DOHH2 (cell line): ENCODE results near the gene UNC5C.

Experiments
- H3F3A ChIP-seq: fragments of 200-600 bp; sonication (generic), shearing (Covaris generic); 2 replicates; pipeline ENCODE4 v1.6.0; 2016; ENCODE audit warnings: antibody characterized with exemption, mild to moderate bottlenecking; ENCODE audit not compliant: control insufficient read depth, insufficient read depth
- H3K27ac ChIP-seq: fragments of 200-600 bp; sonication (generic); 2 replicates; pipeline ENCODE4 v1.5.1; 2014; ENCODE audit warnings: low read depth, mild to moderate bottlenecking, low read length, moderate library complexity
- H3K27me3 ChIP-seq: fragments of 200-600 bp; sonication (generic); 2 replicates; pipeline ENCODE4 v1.6.1; 2014; ENCODE audit warnings: mild to moderate bottlenecking, low read length, mixed read lengths; ENCODE audit not compliant: control insufficient read depth
- H3K36me3 ChIP-seq: fragments of 200-600 bp; sonication (generic); 2 replicates; pipeline ENCODE4 v1.6.1; 2014; ENCODE audit warnings: mild to moderate bottlenecking, low read length, moderate library complexity, mixed read lengths; ENCODE audit not compliant: control insufficient read depth
- H3K4me1 ChIP-seq: fragments of 200-600 bp; sonication (generic); 2 replicates; pipeline ENCODE4 v1.6.1; 2014; ENCODE audit warnings: mild to moderate bottlenecking, low read length, mixed read lengths; ENCODE audit not compliant: control insufficient read depth
- H3K4me2 ChIP-seq: fragments of 200-600 bp; sonication (generic); 2 replicates; pipeline ENCODE4 v1.6.0; 2014; ENCODE audit warnings: mild to moderate bottlenecking, low read length, moderate library complexity
- H3K4me3 ChIP-seq: fragments of 200-600 bp; sonication (generic); 2 replicates; pipeline ENCODE4 v1.5.1; 2014; ENCODE audit warnings: mild to moderate bottlenecking, low read length, mixed read lengths
- H3K79me2 ChIP-seq: fragments of 200-600 bp; sonication (generic); 2 replicates; pipeline ENCODE4 v1.6.1; 2014; ENCODE audit warnings: mild to moderate bottlenecking, low read length, mixed read lengths; ENCODE audit not compliant: control insufficient read depth
- H3K9me2 ChIP-seq: fragments of 200-600 bp; sonication (generic); replicated peaks from 2 replicates; pipeline ENCODE4 v1.6.1; 2014; ENCODE audit warnings: mild to moderate bottlenecking, low read length, mixed read lengths; ENCODE audit not compliant: control insufficient read depth
- H3K9me3 ChIP-seq: fragments of 200-600 bp; sonication (generic); 2 replicates; pipeline ENCODE4 v1.6.1; 2014; ENCODE audit warnings: antibody characterized with exemption, low read length, mixed read lengths; ENCODE audit not compliant: control insufficient read depth, insufficient read depth
- H4K20me1 ChIP-seq: fragments of 200-600 bp; sonication (generic); 2 replicates; pipeline ENCODE4 v1.6.0; 2014; ENCODE audit warnings: low read depth, mild to moderate bottlenecking, antibody characterized with exemption, low read length, moderate library complexity; ENCODE audit not compliant: control insufficient read depth, insufficient read depth
- EZH2phosphoT487 ChIP-seq: fragments of 200-600 bp; sonication (generic); IDR thresholded peaks from 2 replicates; pipeline ENCODE4 v1.6.1; 2017; ENCODE audit warnings: borderline replicate concordance, mild to moderate bottlenecking, antibody characterized with exemption, low read length, moderate library complexity, mixed read lengths
- TF ChIP-seq, protein P1 (sequence below): fragments of 200-600 bp; sonication (generic); IDR thresholded peaks from one replicate; pipeline ENCODE4 v1.5.1; 2014; ENCODE audit warnings: antibody characterized with exemption, mild to moderate bottlenecking, low read depth, low read length; ENCODE audit not compliant: poor library complexity, severe bottlenecking

The UNC5C gene

DNA sequence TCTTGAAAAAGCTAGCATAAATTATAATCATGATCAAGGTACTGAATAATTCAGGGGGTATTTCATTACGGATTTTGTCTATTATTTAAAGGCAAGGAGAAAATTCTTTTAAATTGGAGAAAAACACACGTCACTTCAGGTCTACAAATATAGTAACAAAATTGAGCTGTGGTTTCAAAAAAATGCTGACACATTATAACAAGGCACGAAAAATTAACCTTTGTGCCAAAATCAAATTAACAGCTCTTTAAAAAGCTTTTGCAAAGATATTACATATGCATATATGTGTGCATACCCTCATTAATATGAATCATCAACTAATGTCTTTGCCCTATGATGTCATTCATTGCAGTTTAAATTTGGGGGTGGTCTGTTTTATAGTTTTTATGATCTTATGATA lies 44.3 kb downstream of the UNC5C start:
- H3K9me2 ChIP-seq, result no peaks in the 10 kb centered on the region
- TF ChIP-seq, protein P1, sequence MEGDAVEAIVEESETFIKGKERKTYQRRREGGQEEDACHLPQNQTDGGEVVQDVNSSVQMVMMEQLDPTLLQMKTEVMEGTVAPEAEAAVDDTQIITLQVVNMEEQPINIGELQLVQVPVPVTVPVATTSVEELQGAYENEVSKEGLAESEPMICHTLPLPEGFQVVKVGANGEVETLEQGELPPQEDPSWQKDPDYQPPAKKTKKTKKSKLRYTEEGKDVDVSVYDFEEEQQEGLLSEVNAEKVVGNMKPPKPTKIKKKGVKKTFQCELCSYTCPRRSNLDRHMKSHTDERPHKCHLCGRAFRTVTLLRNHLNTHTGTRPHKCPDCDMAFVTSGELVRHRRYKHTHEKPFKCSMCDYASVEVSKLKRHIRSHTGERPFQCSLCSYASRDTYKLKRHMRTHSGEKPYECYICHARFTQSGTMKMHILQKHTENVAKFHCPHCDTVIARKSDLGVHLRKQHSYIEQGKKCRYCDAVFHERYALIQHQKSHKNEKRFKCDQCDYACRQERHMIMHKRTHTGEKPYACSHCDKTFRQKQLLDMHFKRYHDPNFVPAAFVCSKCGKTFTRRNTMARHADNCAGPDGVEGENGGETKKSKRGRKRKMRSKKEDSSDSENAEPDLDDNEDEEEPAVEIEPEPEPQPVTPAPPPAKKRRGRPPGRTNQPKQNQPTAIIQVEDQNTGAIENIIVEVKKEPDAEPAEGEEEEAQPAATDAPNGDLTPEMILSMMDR, result no peak
- TF ChIP-seq EZH2phosphoT487, result no peak
- no peak overlapping the region for H3K4me3 ChIP-seq
- H3K27ac ChIP-seq, result no peak overlapping the region
- no peaks in the 10 kb centered on the region for H3K4me1 ChIP-seq
- H4K20me1 ChIP-seq, result no peaks in the 10 kb centered on the region
- H3K4me2 ChIP-seq, result no peak overlapping the region
- H3K36me3 ChIP-seq, result no peaks in the 10 kb centered on the region
- no peaks in the 10 kb centered on the region for H3K79me2 ChIP-seq
- no peaks in the 10 kb centered on the region for H3F3A ChIP-seq
- no peaks in the 10 kb centered on the region for H3K27me3 ChIP-seq
- H3K9me3 ChIP-seq, result no peaks in the 10 kb centered on the region

DNA sequence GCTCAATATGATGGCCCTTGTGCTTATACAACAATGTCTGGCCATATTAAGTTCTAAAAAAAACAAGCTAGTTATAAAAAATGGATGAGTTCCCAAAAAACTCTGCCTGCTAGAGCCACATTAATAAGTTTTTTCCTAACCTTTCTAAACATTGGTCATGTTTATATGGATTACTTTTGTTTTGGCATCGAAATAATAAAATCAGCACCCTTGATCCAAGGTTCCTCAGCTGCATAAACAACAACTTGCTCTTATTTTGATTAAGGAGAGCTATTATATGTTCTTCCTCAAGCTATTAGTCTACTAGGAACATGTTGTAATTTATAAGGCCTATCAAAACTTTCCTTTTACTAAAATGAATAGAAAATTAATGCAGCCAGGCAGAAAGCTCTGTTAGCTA lies 48.4 kb downstream of the UNC5C start:
- Histone ChIP-seq H3K27me3 (no peaks in the 10 kb centered on the region), H3K4me3 (no peak overlapping the region), H3K79me2 (no peaks in the 10 kb centered on the region), H3K4me1 (no peaks in the 10 kb centered on the region), H3F3A (no peaks in the 10 kb centered on the region), H3K27ac (no peak overlapping the region), H3K9me2 (no peaks in the 10 kb centered on the region), H4K20me1 (no peaks in the 10 kb centered on the region), H3K4me2 (no peak overlapping the region), H3K36me3 (no peaks in the 10 kb centered on the region), H3K9me3 (no peaks in the 10 kb centered on the region)
- no peak for TF ChIP-seq EZH2phosphoT487
- TF ChIP-seq, protein P1, result no peak

DNA sequence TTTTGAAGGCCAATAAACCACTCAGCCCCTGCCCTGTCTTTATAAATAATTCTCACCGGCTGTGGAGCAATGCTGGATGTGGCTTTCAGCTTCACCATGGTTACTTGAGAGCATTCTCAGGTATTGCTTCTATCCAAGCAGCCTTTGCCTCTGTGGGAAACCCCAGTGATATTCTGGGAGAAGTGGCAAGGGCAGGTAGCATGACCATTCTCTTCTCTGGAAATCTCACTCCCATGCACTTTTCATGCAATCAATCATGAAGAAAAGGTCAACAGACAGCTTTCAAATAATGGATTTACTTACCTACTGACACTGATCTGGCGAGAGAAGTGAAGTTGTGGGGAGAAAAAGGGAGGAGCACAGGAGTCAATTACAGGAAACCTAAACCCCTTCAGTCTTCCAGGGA lies 49.5 kb downstream of the UNC5C start:
- Histone ChIP-seq H3F3A (no peaks in the 10 kb centered on the region), H3K9me2 (no peaks in the 10 kb centered on the region), H4K20me1 (no peaks in the 10 kb centered on the region), H3K9me3 (no peaks in the 10 kb centered on the region), H3K4me2 (no peak overlapping the region), H3K4me3 (no peak overlapping the region), H3K79me2 (no peaks in the 10 kb centered on the region), H3K36me3 (no peaks in the 10 kb centered on the region), H3K27me3 (no peaks in the 10 kb centered on the region), H3K27ac (no peak overlapping the region), H3K4me1 (no peaks in the 10 kb centered on the region)
- TF ChIP-seq, protein P1, result no peak
- no peak for TF ChIP-seq EZH2phosphoT487

DNA sequence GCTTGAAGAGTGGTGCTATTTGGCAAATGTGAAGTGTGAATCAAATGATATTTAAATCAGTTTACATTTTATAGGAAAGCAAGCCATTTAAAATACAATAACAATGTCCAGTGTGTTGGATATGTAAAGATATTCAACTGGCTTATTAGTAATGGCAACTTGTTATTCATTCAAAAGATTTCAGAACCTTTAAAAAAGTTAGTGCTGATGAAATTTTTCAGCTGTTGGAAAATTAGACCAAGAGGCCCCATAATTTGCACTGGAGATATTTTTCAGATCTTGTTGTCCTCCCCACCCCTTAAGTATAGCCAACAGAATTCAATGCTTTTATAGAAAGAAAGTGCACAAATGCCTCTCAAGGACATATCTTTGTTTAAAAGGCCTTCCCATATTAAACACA lies 54.6 kb downstream of the UNC5C start:
- Histone ChIP-seq H4K20me1 (no peaks in the 10 kb centered on the region), H3K79me2 (no peaks in the 10 kb centered on the region), H3K9me2 (no peaks in the 10 kb centered on the region), H3K27ac (no peak overlapping the region), H3K4me2 (no peak overlapping the region), H3K36me3 (no peaks in the 10 kb centered on the region), H3K4me3 (no peak overlapping the region), H3K27me3 (no peaks in the 10 kb centered on the region), H3K9me3 (no peaks in the 10 kb centered on the region), H3F3A (no peaks in the 10 kb centered on the region), H3K4me1 (no peaks in the 10 kb centered on the region)
- TF ChIP-seq EZH2phosphoT487, result no peak
- TF ChIP-seq, protein P1, result no peak
